H9 (cell line): ENCODE data around the gene DOHH. TPM values are rescaled to one million over a fixed set of nuclear protein-coding genes. Genes with fewer than 3 reads are reported as not detected.

Experiments
- DNase-seq: peaks from one replicate; pipeline ENCODE4 v3.0.0-alpha.2; 2017
- H2AFZ ChIP-seq: one replicate; pipeline ENCODE4 v1.6.1; 2013; ENCODE audit warnings: mild to moderate bottlenecking, low read length, control low read depth, moderate library complexity
- H2AK5ac ChIP-seq: 2 replicates; pipeline ENCODE4 v1.6.1; 2013; ENCODE audit warnings: low read length, control low read depth, mixed read lengths; ENCODE audit not compliant: insufficient read length
- H2BK120ac ChIP-seq: one replicate; pipeline ENCODE4 v1.6.1; 2013; ENCODE audit warnings: low read depth, mild to moderate bottlenecking, low read length, control low read depth, inconsistent platforms; ENCODE audit not compliant: poor library complexity, severe bottlenecking
- H2BK12ac ChIP-seq: 2 replicates; pipeline ENCODE4 v1.6.1; 2013; ENCODE audit warnings: low read length, control low read depth, mixed read lengths, low read depth; ENCODE audit not compliant: insufficient read length
- H2BK15ac ChIP-seq: 2 replicates; pipeline ENCODE4 v1.6.1; 2013; ENCODE audit warnings: low read depth, low read length, control low read depth
- H2BK20ac ChIP-seq: one replicate; pipeline ENCODE4 v1.6.1; 2013; ENCODE audit warnings: low read depth, mild to moderate bottlenecking, low read length, control low read depth, inconsistent platforms; ENCODE audit not compliant: poor library complexity, severe bottlenecking
- H2BK5ac ChIP-seq: 2 replicates; pipeline ENCODE4 v1.6.1; 2013; ENCODE audit warnings: low read length, control low read depth, mixed read lengths; ENCODE audit not compliant: insufficient read length
- H3K14ac ChIP-seq: 2 replicates; pipeline ENCODE4 v1.6.1; 2013; ENCODE audit warnings: low read length, control low read depth; ENCODE audit not compliant: insufficient read depth
- H3K18ac ChIP-seq: 2 replicates; pipeline ENCODE4 v1.6.1; 2013; ENCODE audit warnings: low read depth, mild to moderate bottlenecking, mixed read lengths, low read length, control low read depth; ENCODE audit not compliant: insufficient read length
- H3K23ac ChIP-seq: 2 replicates; pipeline ENCODE4 v1.6.1; 2013; ENCODE audit warnings: low read length, control low read depth, mixed read lengths, low read depth; ENCODE audit not compliant: insufficient read length
- H3K23me2 ChIP-seq: 2 replicates; pipeline ENCODE4 v1.6.1; 2013; ENCODE audit warnings: low read depth, mild to moderate bottlenecking, mixed read lengths, low read length, control low read depth; ENCODE audit not compliant: insufficient read length, poor library complexity, severe bottlenecking
- H3K27ac ChIP-seq: 2 replicates; pipeline ENCODE4 v1.5.1; 2013; ENCODE audit warnings: low read length, control low read depth, mixed read lengths, low read depth; ENCODE audit not compliant: insufficient read length
- H3K27me3 ChIP-seq: 2 replicates; pipeline ENCODE4 v1.6.1; 2013; ENCODE audit warnings: low read length, control low read depth, inconsistent platforms; ENCODE audit not compliant: insufficient read depth
- H3K4ac ChIP-seq: 2 replicates; pipeline ENCODE4 v1.6.1; 2013; ENCODE audit warnings: low read depth, mild to moderate bottlenecking, control low read depth, inconsistent platforms, low read length, moderate library complexity
- H3K4me1 ChIP-seq: 2 replicates; pipeline ENCODE4 v1.6.1; 2013; ENCODE audit warnings: low read length, control low read depth, inconsistent platforms; ENCODE audit not compliant: insufficient read depth
- H3K4me2 ChIP-seq: 2 replicates; pipeline ENCODE4 v1.6.1; 2013; ENCODE audit warnings: low read length, control low read depth, mixed read lengths; ENCODE audit not compliant: insufficient read length, insufficient read depth
- H3K56ac ChIP-seq: 2 replicates; pipeline ENCODE4 v1.6.1; 2013; ENCODE audit warnings: low read depth, mild to moderate bottlenecking, mixed read lengths, low read length, control low read depth; ENCODE audit not compliant: insufficient read length
- H3K79me1 ChIP-seq: 2 replicates; pipeline ENCODE4 v1.6.1; 2013; ENCODE audit warnings: low read depth, mild to moderate bottlenecking, moderate library complexity, low read length, control low read depth, inconsistent platforms; ENCODE audit not compliant: insufficient read depth, poor library complexity, severe bottlenecking
- H3K79me2 ChIP-seq: 2 replicates; pipeline ENCODE4 v1.6.1; 2013; ENCODE audit warnings: low read length, control low read depth, inconsistent platforms; ENCODE audit not compliant: insufficient read depth
- H3K9ac ChIP-seq: 2 replicates; pipeline ENCODE4 v1.6.1; 2013; ENCODE audit warnings: low read length, control low read depth, mixed read lengths; ENCODE audit not compliant: insufficient read length; ENCODE audit errors: extremely low read depth
- H3K9me3 ChIP-seq: one replicate; pipeline ENCODE4 v1.6.1; 2013; ENCODE audit warnings: low read depth, low read length, inconsistent platforms; ENCODE audit not compliant: control insufficient read depth
- H3T11ph ChIP-seq: one replicate; pipeline ENCODE4 v1.6.1; 2013; ENCODE audit warnings: mild to moderate bottlenecking, low read length, control low read depth, inconsistent platforms
- H4K20me1 ChIP-seq: one replicate; pipeline ENCODE4 v1.6.1; 2013; ENCODE audit not compliant: control insufficient read depth, insufficient read length, insufficient read depth
- H4K5ac ChIP-seq: 2 replicates; pipeline ENCODE4 v1.6.1; 2013; ENCODE audit warnings: low read depth, mild to moderate bottlenecking, mixed read lengths, low read length, control low read depth; ENCODE audit not compliant: insufficient read length
- H4K8ac ChIP-seq: replicated peaks from 2 replicates; pipeline ENCODE4 v1.6.1; 2013; ENCODE audit warnings: low read length, control low read depth, mixed read lengths, low read depth; ENCODE audit not compliant: insufficient read length
- H4K91ac ChIP-seq: 2 replicates; pipeline ENCODE4 v1.6.1; 2013; ENCODE audit warnings: low read depth, mild to moderate bottlenecking, moderate library complexity, mixed read lengths, low read length, control low read depth; ENCODE audit not compliant: insufficient read length
- H3K27ac Mint-ChIP-seq, 3 experiments: 2 replicates in 2 of 3; 3 replicates in 1 of 3; pipeline ENCODE4 v1.8.0; 2020 to 2021; ENCODE audit warnings: mixed read lengths in 3 of 3, mild to moderate bottlenecking in 1 of 3, moderate library complexity in 1 of 3
- H3K27me3 Mint-ChIP-seq: 2 replicates; pipeline ENCODE4 v1.8.0; 2021; ENCODE audit warnings: low read depth, mild to moderate bottlenecking, moderate library complexity, mixed read lengths
- H3K36me3 Mint-ChIP-seq, 3 experiments: 2 replicates in 2 of 3; 3 replicates in 1 of 3; pipeline ENCODE4 v1.8.0; 2020 to 2021; ENCODE audit warnings: low read depth in 3 of 3, mixed read lengths in 3 of 3; ENCODE audit not compliant: insufficient read depth in 1 of 3
- H3K4me1 Mint-ChIP-seq, 2 experiments: 2 replicates each; pipeline ENCODE4 v1.8.0; 2020; ENCODE audit warnings: mixed read lengths in 2 of 2
- H3K4me3 Mint-ChIP-seq, 2 experiments: 2 replicates in 1 of 2; 3 replicates in 1 of 2; pipeline ENCODE4 v1.8.0; 2020 to 2021; ENCODE audit warnings: mild to moderate bottlenecking in 2 of 2, mixed read lengths in 2 of 2, moderate library complexity in 1 of 2
- H3K9me3 Mint-ChIP-seq, 2 experiments: 2 replicates in 1 of 2; 3 replicates in 1 of 2; pipeline ENCODE4 v1.8.0; 2020; ENCODE audit warnings: mild to moderate bottlenecking in 2 of 2, mixed read lengths in 2 of 2, moderate library complexity in 1 of 2
- CTCF ChIP-seq: fragments of 200-600 bp; sonication (generic); conservative IDR thresholded peaks from 3 replicates; pipeline ENCODE4 v1.8.0; 2021; ENCODE audit warnings: antibody characterized with exemption, mild to moderate bottlenecking
- WGBS: extraction: QIAGEN DNeasy Blood & Tissue Kit; methylation state at CpG from one replicate; pipeline ENCODE4 v1.1.7; 2013; ENCODE audit warnings: missing lambda C conversion rate, low lambda C conversion rate, mixed read lengths; ENCODE audit not compliant: insufficient read length; ENCODE audit errors: extremely low coverage; 5-methylcytosine and 5-hydroxymethylcytosine counted together
- total RNA-seq: library from RNA; stranded (reverse); gene quantifications from 2 replicates; pipeline ENCODE4 v1.2.1, GENCODE V29; 2021

The DOHH gene
- total RNA-seq, 1 experiment from 2014 or later: 16.5 TPM

DNA sequence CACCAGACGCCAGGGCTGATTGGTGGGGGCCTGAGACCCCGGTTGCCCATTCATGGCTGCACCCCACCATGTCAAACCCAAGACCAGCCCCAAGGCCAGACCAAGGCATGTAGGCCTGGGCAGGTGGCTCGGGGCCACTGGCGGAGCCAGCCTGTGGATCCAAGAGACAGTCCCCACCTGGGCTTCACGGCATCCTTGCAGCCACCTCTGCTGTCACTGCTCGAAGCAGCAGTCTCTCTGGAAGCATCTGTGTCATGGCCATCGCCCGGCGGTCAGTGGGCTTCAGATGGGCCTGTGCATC is 34.7 kb upstream of the DOHH start:
- no CpG with 5 or more reads among the region's 9 CpGs for WGBS
- Histone ChIP-seq H4K8ac (no peak overlapping the region), H3K18ac (no peak overlapping the region), H2BK12ac (no peak overlapping the region), H3K23me2 (no peaks in the 10 kb centered on the region), H2BK120ac (no peak overlapping the region), H3T11ph (no peak overlapping the region), H3K27ac (no peak overlapping the region), H2AFZ (no peak overlapping the region), H3K79me2 (no peaks in the 10 kb centered on the region), H2BK5ac (no peak overlapping the region), H3K27me3 (no peaks in the 10 kb centered on the region), H3K4me1 (no peaks in the 10 kb centered on the region), H3K9ac (no peak overlapping the region), H3K14ac (no peak overlapping the region), H3K56ac (no peak overlapping the region), H3K4ac (no peak overlapping the region), H2BK15ac (no peak overlapping the region), H4K20me1 (no peaks in the 10 kb centered on the region), H4K5ac (no peak overlapping the region), H3K23ac (no peak overlapping the region), H2AK5ac (no peak overlapping the region), H4K91ac (no peak overlapping the region), H2BK20ac (no peak overlapping the region), H3K79me1 (no peaks in the 10 kb centered on the region), H3K4me2 (no peak overlapping the region), H3K9me3 (no peaks in the 10 kb centered on the region)
- H3K4me1 Mint-ChIP-seq: peaks cover 6 to 14% of the 10 kb centered on the region in 2 experiments; a peak in 3 of 4 replicates
- no peak overlapping the region for H3K27ac Mint-ChIP-seq
- H3K36me3 Mint-ChIP-seq: peaks cover 17 to 58% (median 56%) of the 10 kb centered on the region in 3 experiments; a peak in 6 of 7 replicates
- H3K27me3 Mint-ChIP-seq: no peaks in the 10 kb centered on the region; the same call in 1 of the 2 replicates
- no peak overlapping the region; a peak in 1 of 5 replicates for H3K4me3 Mint-ChIP-seq
- no peak for TF ChIP-seq CTCF
- no peak for DNase-seq
- H3K9me3 Mint-ChIP-seq: no peaks in the 10 kb centered on the region
